ENCODE results near the gene APOL2. TPM values are rescaled to one million over a fixed set of nuclear protein-coding genes. Genes with fewer than 3 reads are reported as not detected.
"Not testable (repeated sequence)": the region's sequence is repeated elsewhere in the genome, so short reads cannot be mapped to it uniquely, and the experiment has no call there.

The APOL2 gene
- total RNA-seq, 2 donors from 2014 or later: 2.1 to 7.9 TPM

GRCh38 chr22:36257948-36258670 is 18.8 kb upstream of the APOL2 start:
- H3K27ac Mint-ChIP-seq: peak overlapping the region; percentile 91
- TF ChIP-seq CTCF (conservative IDR thresholded peaks at IDR 0.05): no peak
- Histone ChIP-seq H3K9ac (ENCODE audit: extremely low read depth, low read length, poor library complexity, severe bottlenecking) (no peak overlapping the region), H3K9me3 (ENCODE audit: control insufficient read depth, low read length) (no peaks in the 10 kb centered on the region), H3K27ac (ENCODE audit: low read depth, low read length) (peak overlapping the region; percentile 72), H3K4me3 (ENCODE audit: low read length) (no peak overlapping the region), H3K27me3 (ENCODE audit: control insufficient read depth, insufficient read depth, low read length, poor library complexity, severe bottlenecking) (no peaks in the 10 kb centered on the region), H3K36me3 (ENCODE audit: control insufficient read depth, insufficient read depth, low read length) (no peaks in the 10 kb centered on the region), H3K4me1 (ENCODE audit: control insufficient read depth, insufficient read depth, low read length) (peaks cover 14% of the 10 kb centered on the region)
- no peaks in the 10 kb centered on the region for H3K27me3 Mint-ChIP-seq (ENCODE audit: insufficient read depth)
- no peaks in the 10 kb centered on the region for H3K36me3 Mint-ChIP-seq (ENCODE audit: low read depth)
- peak overlapping the region; percentile 27 for H3K4me3 Mint-ChIP-seq
- no peaks in the 10 kb centered on the region for H3K9me3 Mint-ChIP-seq
- peaks cover 24% of the 10 kb centered on the region for H3K4me1 Mint-ChIP-seq
- no peak for DNase-seq
- WGBS, 2 experiments (ENCODE audit: insufficient coverage in 1 of 2, insufficient read length in 1 of 2): 92 to 93% methylated on average over 11 to 13 of the region's 13 CpGs

DNA sequence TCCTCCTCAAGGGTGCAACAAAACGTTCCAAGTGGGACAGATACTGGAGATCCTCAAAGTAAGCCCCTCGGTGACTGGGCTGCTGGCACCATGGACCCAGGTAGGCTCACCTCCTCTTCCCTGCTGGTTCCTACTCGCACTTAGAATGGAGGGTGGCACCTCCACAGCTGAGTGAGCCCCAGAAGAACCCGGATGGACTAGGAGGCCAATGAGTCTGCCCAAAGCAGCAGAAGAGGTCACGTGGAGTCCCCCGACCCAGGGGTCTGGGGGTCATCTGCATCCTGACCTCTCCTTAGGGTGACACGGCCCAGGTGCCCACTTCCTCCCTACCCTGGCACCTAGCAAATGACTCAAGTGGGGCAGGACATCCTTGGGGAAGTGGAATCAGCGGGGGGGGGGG is 18.0 kb upstream of the APOL2 start:
- TF ChIP-seq CTCF (conservative IDR thresholded peaks at IDR 0.05): no peak
- Histone ChIP-seq H3K4me3 (ENCODE audit: low read length) (no peak overlapping the region), H3K9ac (ENCODE audit: extremely low read depth, low read length, poor library complexity, severe bottlenecking) (no peak overlapping the region), H3K36me3 (ENCODE audit: control insufficient read depth, insufficient read depth, low read length) (no peaks in the 10 kb centered on the region), H3K4me1 (ENCODE audit: control insufficient read depth, insufficient read depth, low read length) (peaks cover 14% of the 10 kb centered on the region), H3K27me3 (ENCODE audit: control insufficient read depth, insufficient read depth, low read length, poor library complexity, severe bottlenecking) (no peaks in the 10 kb centered on the region), H3K27ac (ENCODE audit: low read depth, low read length) (no peak overlapping the region), H3K9me3 (ENCODE audit: control insufficient read depth, low read length) (no peaks in the 10 kb centered on the region)
- H3K36me3 Mint-ChIP-seq (ENCODE audit: low read depth): no peaks in the 10 kb centered on the region
- no peaks in the 10 kb centered on the region for H3K27me3 Mint-ChIP-seq (ENCODE audit: insufficient read depth)
- no peaks in the 10 kb centered on the region for H3K9me3 Mint-ChIP-seq
- DNase-seq: no peak
- H3K27ac Mint-ChIP-seq: no peak overlapping the region
- H3K4me3 Mint-ChIP-seq: no peak overlapping the region
- WGBS, 2 experiments (ENCODE audit: insufficient coverage in 1 of 2, insufficient read length in 1 of 2): 78 to 94% methylated on average over 2 to 8 of the region's 8 CpGs
- H3K4me1 Mint-ChIP-seq: peaks cover 25% of the 10 kb centered on the region

DNA sequence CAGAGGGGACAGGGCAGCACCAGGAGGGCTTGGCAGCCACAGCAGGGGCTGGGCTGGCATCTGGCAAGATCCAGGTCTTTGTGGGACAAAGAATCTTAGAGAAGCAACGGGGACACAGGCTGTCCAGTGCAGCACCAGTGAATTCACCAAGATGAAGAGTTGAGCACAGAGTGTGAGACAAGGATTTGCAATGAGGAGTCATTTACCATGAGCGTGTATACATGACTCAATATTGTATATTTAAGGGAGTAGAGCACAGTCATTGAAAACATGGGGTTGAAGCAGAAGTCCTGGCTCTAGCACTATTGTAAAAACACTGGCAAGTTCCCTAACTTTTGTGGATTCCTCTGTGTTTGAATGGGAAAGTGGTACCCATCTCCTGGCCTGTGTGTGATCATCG is 17.2 kb upstream of the APOL2 start:
- Mint-ChIP-seq H3K4me3 (no peak overlapping the region), H3K27me3 (ENCODE audit: insufficient read depth) (no peaks in the 10 kb centered on the region), H3K4me1 (peaks cover 28% of the 10 kb centered on the region), H3K27ac (no peak overlapping the region), H3K9me3 (no peaks in the 10 kb centered on the region), H3K36me3 (ENCODE audit: low read depth) (no peaks in the 10 kb centered on the region)
- H3K4me1 ChIP-seq (ENCODE audit: control insufficient read depth, insufficient read depth, low read length): peaks cover 14% of the 10 kb centered on the region
- no peak overlapping the region for H3K4me3 ChIP-seq (ENCODE audit: low read length)
- H3K9me3 ChIP-seq (ENCODE audit: control insufficient read depth, low read length): no peaks in the 10 kb centered on the region
- H3K9ac ChIP-seq (ENCODE audit: extremely low read depth, low read length, poor library complexity, severe bottlenecking): no peak overlapping the region
- DNase-seq: no peak
- H3K27me3 ChIP-seq (ENCODE audit: control insufficient read depth, insufficient read depth, low read length, poor library complexity, severe bottlenecking): no peaks in the 10 kb centered on the region
- 93 to 97% methylated on average over 2 to 3 of the region's 3 CpGs for WGBS, 2 experiments (ENCODE audit: insufficient coverage in 1 of 2, insufficient read length in 1 of 2)
- TF ChIP-seq CTCF (conservative IDR thresholded peaks at IDR 0.05): no peak
- no peak overlapping the region for H3K27ac ChIP-seq (ENCODE audit: low read depth, low read length)
- H3K36me3 ChIP-seq (ENCODE audit: control insufficient read depth, insufficient read depth, low read length): no peaks in the 10 kb centered on the region

DNA sequence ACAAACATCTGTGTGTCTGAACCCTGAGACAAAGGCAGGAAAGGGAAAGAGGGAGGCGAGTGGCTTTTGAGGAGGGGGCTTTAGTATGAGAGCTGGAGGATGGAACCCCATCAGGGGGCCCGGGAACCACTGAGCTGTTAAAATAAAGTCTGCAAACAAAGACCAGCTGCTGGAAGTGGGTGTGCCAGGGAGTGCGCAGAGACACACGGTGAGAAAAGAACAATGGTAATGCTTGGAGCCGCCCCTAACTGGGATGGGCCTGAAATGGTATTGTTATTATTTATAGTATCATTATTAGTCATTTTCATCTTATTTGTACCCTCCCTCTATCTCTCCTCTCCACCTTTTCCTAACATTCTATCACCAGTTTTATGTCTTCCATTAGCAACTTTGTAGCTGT is 16.2 kb upstream of the APOL2 start:
- not testable (repeated sequence) for H3K36me3 ChIP-seq (ENCODE audit: control insufficient read depth, insufficient read depth, low read length); DNase-seq; H3K9ac ChIP-seq (ENCODE audit: extremely low read depth, low read length, poor library complexity, severe bottlenecking); H3K27ac ChIP-seq (ENCODE audit: low read depth, low read length); H3K36me3 Mint-ChIP-seq (ENCODE audit: low read depth); H3K9me3 ChIP-seq (ENCODE audit: control insufficient read depth, low read length); H3K4me3 ChIP-seq (ENCODE audit: low read length); H3K27me3 ChIP-seq (ENCODE audit: control insufficient read depth, insufficient read depth, low read length, poor library complexity, severe bottlenecking); H3K27ac Mint-ChIP-seq; H3K9me3 Mint-ChIP-seq; H3K27me3 Mint-ChIP-seq (ENCODE audit: insufficient read depth); H3K4me3 Mint-ChIP-seq
- peaks cover 31% of the 10 kb centered on the region for H3K4me1 Mint-ChIP-seq
- H3K4me1 ChIP-seq (ENCODE audit: control insufficient read depth, insufficient read depth, low read length): peaks cover 14% of the 10 kb centered on the region
- no CpG with 5 or more reads among the region's 5 CpGs for WGBS, 2 experiments (ENCODE audit: insufficient coverage in 1 of 2, insufficient read length in 1 of 2)
